H1 (cell line): Measurements from ENCODE around the gene USP12. TPM values are rescaled to one million over a fixed set of nuclear protein-coding genes. Genes with fewer than 3 reads are reported as not detected.

Experiments
- CTCF ChIA-PET: fragments of 300-600 bp; sonication (Branson Sonifier 250); formaldehyde crosslinking; loops from one replicate; lab custom pipeline; 2021; ENCODE audit not compliant: partially characterized antibody; lab: Charles Lee
- POLR2A ChIA-PET: fragments of 300-600 bp; sonication (Branson Sonifier 250); formaldehyde crosslinking; loops from one replicate; lab custom pipeline; 2021; ENCODE audit warnings: inconsistent platforms; ENCODE audit not compliant: partially characterized antibody; lab: Charles Lee
- DNase-seq, 2 experiments: peaks; one replicate each; pipeline versions ENCODE4 v3.0.0 to v3.0.0-alpha.2; 2010 to 2022; ENCODE audit warnings: low spot score in 2 of 2, low read depth in 1 of 2, mixed read lengths in 1 of 2
- FAIRE-seq: peaks from 2 replicates; lab custom pipeline; 2011; peaks lifted over from hg19 to GRCh38; lab: Jason Lieb, UNC
- H2AFZ ChIP-seq: 2 replicates; pipeline ENCODE4 v1.8.1; 2012; ENCODE audit warnings: low read length, inconsistent platforms
- H2AK5ac ChIP-seq: 2 replicates; pipeline ENCODE4 v1.6.1; 2013; ENCODE audit warnings: low read depth, low read length
- H2BK120ac ChIP-seq: replicated peaks from 2 replicates; pipeline ENCODE3; 2013; ENCODE audit warnings: low read depth, low read length, inconsistent platforms
- H2BK12ac ChIP-seq: 2 replicates; pipeline ENCODE4 v1.6.1; 2013; ENCODE audit warnings: low read depth, low read length
- H2BK15ac ChIP-seq: 2 replicates; pipeline ENCODE4 v1.6.1; 2013; ENCODE audit warnings: low read length
- H2BK20ac ChIP-seq: 2 replicates; pipeline ENCODE4 v1.6.1; 2013; ENCODE audit warnings: low read length
- H2BK5ac ChIP-seq: 2 replicates; pipeline ENCODE4 v1.6.1; 2013; ENCODE audit warnings: low read depth, low read length
- H3K14ac ChIP-seq: 2 replicates; pipeline ENCODE4 v1.6.1; 2013; ENCODE audit warnings: inconsistent platforms; ENCODE audit not compliant: insufficient read length
- H3K18ac ChIP-seq: 2 replicates; pipeline ENCODE4 v1.6.1; 2013; ENCODE audit warnings: low read length; ENCODE audit errors: extremely low read depth
- H3K23ac ChIP-seq: 2 replicates; pipeline ENCODE4 v1.6.1; 2013; ENCODE audit warnings: inconsistent platforms; ENCODE audit not compliant: insufficient read length
- H3K23me2 ChIP-seq: 2 replicates; pipeline ENCODE4 v1.6.1; 2013; ENCODE audit warnings: low read depth, low read length
- H3K27ac ChIP-seq: 2 replicates; pipeline ENCODE4 v1.6.1; 2011; ENCODE audit warnings: low read depth, low read length, inconsistent platforms
- H3K27me3 ChIP-seq, 4 experiments: replicated peaks in 1 of 4; 1 replicate in 1 of 4; 2 replicates in 3 of 4; pipeline versions ENCODE4 v1.6.1 to v1.8.1; 2011 to 2013; ENCODE audit warnings: low read length in 3 of 4, mild to moderate bottlenecking in 3 of 4, inconsistent platforms in 2 of 4, mixed read lengths in 2 of 4, moderate library complexity in 1 of 4; ENCODE audit not compliant: control insufficient read depth in 3 of 4, insufficient read depth in 3 of 4; ENCODE audit errors: extremely low read depth in 1 of 4
- H3K36me3 ChIP-seq, 4 experiments: 2 replicates each; pipeline versions ENCODE4 v1.6.1 to v1.8.1; 2011 to 2013; ENCODE audit warnings: mild to moderate bottlenecking in 4 of 4, low read length in 3 of 4, moderate library complexity in 2 of 4, control low read depth in 1 of 4, inconsistent platforms in 1 of 4; ENCODE audit not compliant: insufficient read depth in 4 of 4, control insufficient read depth in 2 of 4
- H3K4ac ChIP-seq: replicated peaks from 2 replicates; pipeline ENCODE3; 2013; ENCODE audit warnings: low read length, low read depth, mixed read lengths, inconsistent platforms; ENCODE audit not compliant: insufficient read length
- H3K4me1 ChIP-seq, 4 experiments: replicated peaks in 1 of 4; 1 replicate in 1 of 4; 2 replicates in 3 of 4; pipeline versions ENCODE4 v1.6.1 to v1.8.1; 2011 to 2013; ENCODE audit warnings: low read length in 3 of 4, inconsistent platforms in 2 of 4, mixed read lengths in 1 of 4; ENCODE audit not compliant: insufficient read depth in 4 of 4, control insufficient read depth in 3 of 4
- H3K4me2 ChIP-seq, 2 experiments: 2 replicates each; pipeline versions ENCODE4 v1.6.1 to v1.8.1; 2011 to 2013; ENCODE audit warnings: low read depth in 2 of 2, low read length in 2 of 2, control low read depth in 1 of 2, inconsistent platforms in 1 of 2, mild to moderate bottlenecking in 1 of 2; ENCODE audit not compliant: insufficient read depth in 1 of 2
- H3K4me3 ChIP-seq, 4 experiments: fragments of 200-600, 300-600 bp in 1 of 4; sonication (generic), shearing (Covaris generic), sonication (Bioruptor Twin) in 1 of 4; 2 replicates each; pipeline versions ENCODE4 v1.5.1 to v1.8.1; 2011 to 2016; ENCODE audit warnings: low read length in 4 of 4, low read depth in 3 of 4, control low read depth in 2 of 4, inconsistent platforms in 2 of 4, mild to moderate bottlenecking in 2 of 4, mixed read lengths in 1 of 4, moderate library complexity in 1 of 4; ENCODE audit not compliant: insufficient read depth in 2 of 4; ENCODE audit errors: extremely low read depth in 1 of 4
- H3K56ac ChIP-seq: replicated peaks from 2 replicates; pipeline ENCODE3; 2013; ENCODE audit warnings: low read depth, mild to moderate bottlenecking, mixed read lengths, low read length, inconsistent platforms; ENCODE audit not compliant: insufficient read length
- H3K79me1 ChIP-seq: 2 replicates; pipeline ENCODE4 v1.6.1; 2013; ENCODE audit warnings: low read depth, low read length, control low read depth
- H3K79me2 ChIP-seq, 2 experiments: 2 replicates each; pipeline versions ENCODE4 v1.6.1 to v1.8.1; 2012 to 2013; ENCODE audit warnings: low read length in 2 of 2, mild to moderate bottlenecking in 2 of 2, inconsistent platforms in 1 of 2; ENCODE audit not compliant: insufficient read depth in 2 of 2, control insufficient read depth in 1 of 2
- H3K9ac ChIP-seq, 4 experiments: replicated peaks in 1 of 4; 1 replicate in 1 of 4; 2 replicates in 3 of 4; pipeline versions ENCODE4 v1.6.1 to v1.8.1; 2011 to 2013; ENCODE audit warnings: low read depth in 3 of 4, low read length in 3 of 4, control low read depth in 2 of 4, mild to moderate bottlenecking in 2 of 4, moderate library complexity in 2 of 4, inconsistent platforms in 1 of 4; ENCODE audit errors: extremely low read depth in 1 of 4
- H3K9me3 ChIP-seq, 2 experiments: 2 replicates each; pipeline versions ENCODE4 v1.6.1 to v1.8.1; 2012 to 2013; ENCODE audit warnings: mild to moderate bottlenecking in 2 of 2, moderate library complexity in 2 of 2, control low read depth in 1 of 2, inconsistent platforms in 1 of 2, low read depth in 1 of 2, low read length in 1 of 2, mixed read lengths in 1 of 2; ENCODE audit not compliant: insufficient read depth in 2 of 2
- H4K20me1 ChIP-seq, 2 experiments: replicated peaks in 1 of 2; 2 replicates each; pipeline versions ENCODE3 to v1.8.1; 2011 to 2013; ENCODE audit warnings: inconsistent platforms in 2 of 2, low read length in 2 of 2, mild to moderate bottlenecking in 1 of 2; ENCODE audit not compliant: insufficient read depth in 2 of 2, control insufficient read depth in 1 of 2
- H4K5ac ChIP-seq: 2 replicates; pipeline ENCODE4 v1.6.1; 2013; ENCODE audit warnings: low read length, low read depth, mixed read lengths, inconsistent platforms; ENCODE audit not compliant: insufficient read length
- H4K8ac ChIP-seq: 2 replicates; pipeline ENCODE4 v1.8.0; 2013; ENCODE audit warnings: mild to moderate bottlenecking, moderate library complexity, low read length, inconsistent platforms; ENCODE audit not compliant: insufficient read depth; ENCODE audit errors: extremely low read depth
- H4K91ac ChIP-seq: replicated peaks from 2 replicates; pipeline ENCODE3; 2013; ENCODE audit warnings: low read length, mixed read lengths, inconsistent platforms; ENCODE audit not compliant: insufficient read length
- BCL11A ChIP-seq, 2 experiments: IDR thresholded peaks; one replicate each; pipeline ENCODE4 v1.6.1; 2011; ENCODE audit warnings: low read depth in 2 of 2, low read length in 2 of 2, mild to moderate bottlenecking in 2 of 2
- CEBPB ChIP-seq: IDR thresholded peaks from 2 replicates; pipeline ENCODE4 v1.6.1; 2012; ENCODE audit warnings: low read depth, low read length
- MAX ChIP-seq: IDR thresholded peaks from 2 replicates; pipeline ENCODE4 v1.6.1; 2012; ENCODE audit warnings: inconsistent platforms
- PHF8 ChIP-seq: fragments of 200-600 bp; sonication (generic); conservative IDR thresholded peaks from 2 replicates; pipeline ENCODE4 v1.7.1; 2012; ENCODE audit warnings: low read depth, mild to moderate bottlenecking, inconsistent platforms, low read length, moderate library complexity
- POLR2A ChIP-seq, 2 experiments: IDR thresholded peaks; 1 replicate in 1 of 2; 2 replicates in 1 of 2; pipeline ENCODE4 v1.6.1; 2011; ENCODE audit warnings: low read depth in 2 of 2, low read length in 2 of 2, mild to moderate bottlenecking in 2 of 2; ENCODE audit errors: control extremely low read depth in 1 of 2
- POLR2AphosphoS5 ChIP-seq: IDR thresholded peaks from 2 replicates; pipeline ENCODE4 v1.6.1; 2011; ENCODE audit warnings: low read depth, low read length
- RAD21 ChIP-seq, 2 experiments: IDR thresholded peaks in 1 of 2; conservative IDR thresholded peaks in 1 of 2; 2 replicates each; pipeline ENCODE4 v1.6.1; 2011; ENCODE audit warnings: low read depth in 2 of 2, low read length in 2 of 2, improper control_type of control experiment in 1 of 2, inconsistent platforms in 1 of 2, mild to moderate bottlenecking in 1 of 2, moderate library complexity in 1 of 2
- SP1 ChIP-seq: IDR thresholded peaks from 2 replicates; pipeline ENCODE4 v1.6.1; 2011; ENCODE audit warnings: low read depth, low read length
- USF2 ChIP-seq: IDR thresholded peaks from 2 replicates; pipeline ENCODE4 v1.6.1; 2011; ENCODE audit warnings: low read length, improper control_type of control experiment
- polyA plus RNA-seq, 7 experiments: library from polyadenylated mRNA; depleted of rRNA in 3 of 7; stranded (reverse) in 5 of 7; unstranded in 2 of 7; fragments of >200 nt in 5 of 7; fragments of 200-250 nt in 2 of 7; gene quantifications; 1 replicate in 5 of 7; 2 replicates in 1 of 7; 4 replicates in 1 of 7; pipeline versions ENCODE4 v1.2.1 to v1.2.3, GENCODE V29; 2011 to 2013; ENCODE audit warnings: missing spikeins in 2 of 7, mixed read lengths in 2 of 7
- total RNA-seq: library from RNA; stranded (reverse); fragmentation: NEBNext Ultra II Directional; extraction: Animal tissue kit (Norgen Biotek cat#: 25700); gene quantifications from 2 replicates; pipeline ENCODE4 v1.2.1, GENCODE V29; 2021

The USP12 gene
- total and polyA plus RNA-seq, 2 of the 8 experiments (the other 6 are each of a cell fraction or from before 2014, with no cell fraction given) = 4.0 to 30.0 TPM

GRCh38 chr13:27076421-27076820 is 95.2 kb downstream of the USP12 start:
- H3K9ac ChIP-seq = no peak overlapping the region
- no peaks in the 10 kb centered on the region for H3K9me3 ChIP-seq
- no peak overlapping the region for H3K14ac ChIP-seq
- no peaks in the 10 kb centered on the region for H3K27me3 ChIP-seq
- no peaks in the 10 kb centered on the region for H3K79me2 ChIP-seq
- H3K36me3 ChIP-seq = peaks cover 0 to 8% (median 1%) of the 10 kb centered on the region in 4 experiments; a peak in 3 of 8 replicates
- no peak overlapping the region for H2BK12ac ChIP-seq
- H4K8ac ChIP-seq = no peak overlapping the region
- no peak for FAIRE-seq
- H3K27ac ChIP-seq = no peak overlapping the region
- H2BK20ac ChIP-seq = no peak overlapping the region
- H3K4me1 ChIP-seq = peaks cover 0 to 3% (median 1%) of the 10 kb centered on the region in 4 experiments; a peak in 4 of 7 replicates
- no peak overlapping the region for H3K4ac ChIP-seq
- H4K20me1 ChIP-seq = peaks cover 0 to 2% of the 10 kb centered on the region in 2 experiments
- H2BK15ac ChIP-seq = no peak overlapping the region
- no peak overlapping the region for H2BK5ac ChIP-seq
- H2AFZ ChIP-seq = no peak overlapping the region
- no peak overlapping the region for H2AK5ac ChIP-seq
- no peak overlapping the region for H3K18ac ChIP-seq
- ChIA-PET CTCF (interaction anchor here (1.1 kb wide), 1 partner anchor 10 kb away, joined by 4 read pairs; no protein-coding TSS in a partner anchor), POLR2A (no interaction called here)
- no peak overlapping the region for H3K23ac ChIP-seq
- H3K56ac ChIP-seq = no peak overlapping the region
- no peak overlapping the region for H4K5ac ChIP-seq
- no peak for DNase-seq
- H3K79me1 ChIP-seq = peaks cover 2% of the 10 kb centered on the region; the same call in 1 of the 2 replicates
- H4K91ac ChIP-seq = no peak overlapping the region
- H2BK120ac ChIP-seq = no peak overlapping the region
- no peak overlapping the region for H3K4me3 ChIP-seq
- H3K4me2 ChIP-seq = no peak overlapping the region
- H3K23me2 ChIP-seq = no peaks in the 10 kb centered on the region
- TF ChIP-seq PHF8 = no peak
- no peak for TF ChIP-seq BCL11A (IDR thresholded peaks at IDR 0.05; ENCODE audit: low read depth in 2 of 2, low read length in 2 of 2)
- no peak for TF ChIP-seq USF2
- no peak for TF ChIP-seq POLR2A (IDR thresholded peaks at IDR 0.05; ENCODE audit: control extremely low read depth in 1 of 2, low read depth in 2 of 2, low read length in 2 of 2)
- TF ChIP-seq POLR2AphosphoS5 = no peak
- no peak for TF ChIP-seq SP1
- TF ChIP-seq RAD21 (IDR thresholded peaks at IDR 0.05 in 1 of 2, conservative IDR thresholded peaks at IDR 0.05 in 1 of 2; ENCODE audit: low read depth in 2 of 2, low read length in 2 of 2) = no peak
- TF ChIP-seq MAX = no peak
- TF ChIP-seq CEBPB = no peak
